ENCODE data around the gene BMS1.
"Not testable (repeated sequence)": the region's sequence is repeated elsewhere in the genome, so short reads cannot be mapped to it uniquely, and the experiment has no call there.

The BMS1 gene

DNA sequence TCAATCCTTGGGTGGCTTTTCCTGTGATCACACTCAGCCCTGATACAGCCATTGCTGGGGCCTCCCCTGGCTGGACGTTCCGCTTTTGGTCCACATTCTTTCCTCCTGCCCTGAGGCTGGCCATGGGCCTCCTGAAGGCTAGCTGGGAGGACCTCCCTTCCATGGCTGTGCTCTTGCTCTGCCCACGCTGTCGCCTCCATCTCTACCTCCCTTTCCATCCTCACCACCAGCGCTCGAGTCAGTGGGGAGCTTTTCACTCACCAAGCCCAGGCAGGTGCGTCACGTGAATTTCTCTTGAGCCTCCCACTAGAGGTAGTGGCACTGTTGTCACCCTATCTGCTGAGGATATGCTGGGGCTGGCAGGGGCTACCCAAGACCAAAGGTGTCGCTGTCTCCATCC is 85.9 kb downstream of the BMS1 start:
- DNase-seq: no peak

DNA sequence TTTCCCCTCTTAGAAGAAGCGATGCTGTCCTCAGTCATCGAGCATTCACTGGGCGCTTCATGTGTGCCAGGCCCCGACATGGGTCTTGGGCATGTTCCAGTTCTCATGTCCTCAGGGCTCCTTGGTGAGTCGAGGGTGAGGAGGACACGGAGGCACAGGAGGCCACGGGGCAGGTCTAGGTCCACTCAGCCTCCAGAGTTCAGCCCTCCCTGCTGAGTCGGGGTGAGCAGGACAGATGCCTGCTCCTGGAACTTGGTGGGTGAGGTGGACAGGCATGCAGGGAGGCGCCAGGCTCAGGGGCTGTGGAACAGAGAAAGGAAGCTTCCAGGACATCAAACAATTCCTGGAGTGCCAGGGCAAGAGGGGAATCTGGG is 87.4 kb downstream of the BMS1 start:
- no peak for DNase-seq

DNA sequence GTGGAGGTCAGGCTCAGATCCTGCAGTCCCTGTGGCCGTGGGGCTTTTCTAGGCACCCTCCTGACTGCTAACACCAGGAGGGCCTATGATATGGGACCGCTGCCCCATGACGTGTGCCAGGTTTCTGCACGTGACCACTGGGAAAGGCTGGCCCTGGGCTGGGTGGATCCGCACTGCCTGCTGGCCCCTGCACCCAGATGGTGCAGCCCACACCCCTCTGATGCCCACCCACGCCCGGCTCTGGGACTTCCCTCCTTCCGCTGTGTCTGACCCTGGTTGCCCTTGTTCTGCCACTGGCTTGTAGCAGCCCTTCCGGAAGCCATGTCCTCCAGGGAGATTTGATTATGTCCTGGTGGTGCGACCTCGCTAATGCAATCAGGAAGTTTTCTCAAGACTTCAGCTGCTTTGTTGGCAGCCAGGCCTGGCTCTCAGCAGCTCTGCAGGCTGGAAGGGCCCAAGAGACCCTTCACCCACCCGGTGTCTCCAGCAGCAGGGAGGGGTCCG is 88.6 kb downstream of the BMS1 start:
- not testable (repeated sequence) for DNase-seq

DNA sequence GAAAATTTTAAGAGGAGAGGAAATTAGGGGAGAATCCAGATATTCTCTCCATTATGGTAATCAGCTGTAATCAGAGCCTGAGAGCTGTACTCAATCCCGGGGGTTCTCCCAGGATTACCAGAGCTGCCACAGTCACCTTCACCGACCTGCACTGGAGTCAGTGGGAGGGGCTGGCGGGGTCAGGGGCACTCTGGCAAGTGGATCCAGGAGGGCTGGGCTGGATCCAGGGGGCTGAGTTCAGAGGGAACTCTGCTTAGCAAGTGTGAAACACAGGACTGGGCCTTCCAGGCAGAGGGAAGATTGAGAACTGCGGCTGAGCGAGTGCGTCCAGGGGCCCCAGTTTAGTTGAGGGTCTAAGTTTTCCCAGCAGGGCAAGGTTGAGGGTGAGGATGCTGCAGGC is 89.2 kb downstream of the BMS1 start:
- no peak for DNase-seq

DNA sequence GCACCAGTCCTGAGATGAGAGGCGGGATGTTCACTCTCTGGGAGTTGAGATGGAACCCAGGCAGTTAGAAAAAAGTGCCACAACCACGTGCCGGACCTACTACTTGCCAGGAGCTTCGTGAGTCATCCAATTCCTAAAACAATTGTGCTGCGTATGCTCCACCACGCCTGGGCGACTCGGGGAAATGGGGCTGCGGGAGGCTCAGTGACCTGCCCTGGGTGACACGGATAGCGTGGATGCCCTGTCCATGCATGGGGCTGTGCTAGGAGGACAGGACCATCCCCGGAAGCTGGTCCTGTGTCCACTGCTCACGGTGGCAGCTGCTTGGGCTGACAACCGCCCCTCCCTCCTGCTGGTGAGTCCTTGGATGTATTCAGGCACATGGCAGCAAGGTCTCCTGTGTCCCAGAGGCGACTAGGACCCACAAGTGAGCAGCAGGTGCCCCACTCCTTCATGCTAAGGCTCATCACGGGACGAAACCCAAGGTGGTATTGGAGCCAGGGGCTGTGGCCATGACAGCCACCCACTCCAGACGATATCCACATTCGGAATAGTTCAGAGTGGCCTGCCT is 90.4 kb downstream of the BMS1 start:
- no peak for DNase-seq

DNA sequence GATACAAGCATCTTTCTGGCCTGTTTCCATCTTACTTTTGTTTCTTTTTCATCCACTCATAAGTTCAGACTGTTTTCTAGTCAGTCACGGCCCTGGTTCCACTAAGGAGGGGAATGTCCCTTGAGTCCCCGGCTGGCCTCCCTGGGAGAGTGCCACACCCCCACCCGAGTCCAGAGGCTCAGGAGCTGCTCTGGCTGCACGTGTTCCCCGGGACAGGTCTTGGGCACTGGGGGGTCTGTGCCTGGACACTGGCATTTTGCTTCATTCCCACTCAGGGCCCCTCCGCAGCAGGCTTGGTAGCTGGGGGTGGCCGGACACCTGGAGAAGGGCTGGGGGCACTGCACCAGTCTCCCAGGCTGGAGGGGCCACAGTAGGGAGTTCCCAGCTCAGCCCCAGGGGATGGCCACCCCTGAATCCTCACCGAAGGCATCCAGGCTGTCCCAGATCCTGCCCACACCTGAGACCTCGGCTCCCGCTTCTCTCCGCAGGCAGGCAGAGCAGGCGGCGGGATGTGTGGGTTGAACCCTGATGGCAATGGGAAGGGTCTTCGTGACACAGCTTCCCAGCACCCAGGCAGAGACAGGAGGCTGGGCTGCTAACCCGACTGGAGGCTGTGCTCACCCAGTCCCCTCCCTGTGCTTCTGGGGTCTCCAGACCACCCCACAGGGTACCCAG is 92.3 kb downstream of the BMS1 start:
- DNase-seq: no peak

DNA sequence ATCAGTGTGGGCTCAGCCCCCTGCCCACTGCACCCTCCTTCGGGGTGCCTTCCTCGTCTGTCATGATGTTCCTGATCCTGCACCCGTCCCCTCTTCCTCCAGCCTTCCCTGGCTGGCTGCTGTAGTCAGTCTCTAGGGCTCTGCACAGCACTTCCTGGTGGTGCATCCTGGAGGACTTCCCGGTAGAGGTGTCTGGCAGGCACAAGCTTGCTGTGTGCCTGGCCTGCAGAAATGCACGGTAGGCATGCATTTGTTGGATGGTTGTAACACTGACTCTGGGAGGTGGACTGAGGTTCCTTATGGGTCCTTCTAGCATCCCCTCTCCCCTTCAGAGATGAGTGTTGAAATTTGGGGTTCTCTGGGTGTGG is 92.8 kb downstream of the BMS1 start:
- no peak for DNase-seq

DNA sequence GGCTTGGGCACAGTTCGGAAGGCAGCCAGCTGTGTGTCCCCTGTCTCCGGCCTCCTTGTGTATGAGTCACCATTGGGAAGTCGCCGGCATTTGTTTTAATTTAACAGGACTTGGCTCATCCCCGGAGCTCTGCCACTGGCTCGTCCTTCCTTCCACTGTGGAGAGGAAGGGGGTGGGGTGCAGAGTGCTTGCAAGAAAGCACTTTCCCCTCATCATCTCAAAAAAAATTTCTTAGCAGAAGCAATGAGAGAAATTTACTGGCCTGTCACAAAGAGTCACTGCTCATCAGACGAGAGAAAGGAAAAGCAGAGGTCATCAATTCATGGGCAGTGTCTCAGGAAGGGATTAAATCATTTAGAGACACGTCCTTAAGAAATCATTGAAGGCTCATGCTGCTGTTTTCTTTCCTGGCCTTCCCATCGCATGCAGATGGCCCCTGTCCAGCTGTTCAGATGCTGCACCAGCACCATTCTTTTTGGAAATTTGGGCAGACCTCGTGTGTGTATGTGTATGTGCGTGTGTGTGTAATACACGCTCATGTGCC is 93.3 kb downstream of the BMS1 start:
- peak; percentile 45 for DNase-seq

DNA sequence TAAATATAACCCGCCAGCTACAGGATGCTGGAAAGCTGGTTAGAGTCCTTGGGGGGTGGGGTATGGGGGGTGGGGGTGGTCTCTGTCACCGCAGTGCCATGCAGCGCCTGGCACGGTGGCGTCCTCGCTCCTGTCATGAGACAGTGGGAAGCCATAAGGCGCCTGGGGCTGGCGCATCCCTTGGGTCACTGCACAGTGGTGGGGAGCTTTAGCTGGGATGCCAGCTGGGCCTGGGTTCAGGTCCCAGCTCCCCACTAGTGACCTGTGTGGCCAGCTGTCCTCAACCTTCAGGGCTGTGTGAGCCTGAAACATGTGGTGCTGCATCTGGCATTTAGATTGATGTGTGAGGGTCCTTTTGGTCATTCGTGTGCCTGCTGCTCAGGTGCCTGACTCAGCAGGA is 93.9 kb downstream of the BMS1 start:
- no peak for DNase-seq

DNA sequence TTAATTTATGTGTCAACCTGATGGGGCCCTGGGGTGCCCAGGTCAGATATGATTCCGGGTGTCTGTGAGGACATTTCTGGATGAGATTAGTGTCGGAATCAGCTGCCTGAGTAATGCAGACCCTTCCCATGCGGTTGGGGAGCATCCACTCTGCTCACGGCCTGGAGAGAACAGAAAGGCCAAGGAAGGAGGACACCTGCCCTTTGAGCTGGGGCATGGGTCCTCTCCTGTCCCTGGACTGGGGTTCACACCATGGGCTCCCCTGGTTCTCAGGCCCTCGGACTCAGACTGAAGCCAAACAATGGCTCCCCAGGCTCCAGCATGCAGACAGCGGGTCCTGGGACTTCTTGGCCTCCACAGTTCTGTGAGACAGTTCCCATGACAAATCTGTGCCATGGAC is 94.3 kb downstream of the BMS1 start:
- DNase-seq: no peak

DNA sequence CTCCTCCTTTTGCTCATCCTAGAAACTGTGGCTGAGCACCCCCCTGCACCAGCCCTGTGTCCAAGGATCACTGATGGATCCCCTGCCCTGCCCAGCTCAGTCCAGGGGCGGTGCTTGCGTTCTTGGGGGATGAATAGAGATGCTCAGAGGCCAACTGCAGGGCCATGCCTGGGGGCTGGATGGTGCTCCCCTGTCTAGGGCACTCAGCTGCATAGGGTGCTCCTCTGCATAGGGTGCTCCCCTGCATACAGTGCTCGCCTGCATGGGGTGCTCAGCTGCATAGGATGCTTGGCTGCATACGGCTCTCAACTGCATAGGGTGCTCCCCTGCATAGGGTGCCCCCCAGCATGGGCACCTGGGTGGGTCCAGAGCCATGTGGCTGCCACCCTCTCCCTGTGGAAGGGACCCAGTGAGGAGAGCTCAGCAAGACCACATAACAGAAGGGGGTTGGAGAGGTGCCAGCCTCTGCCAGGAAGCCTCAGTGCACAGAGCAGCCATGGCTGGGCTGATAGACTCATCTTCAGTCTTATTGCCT is 95.0 kb downstream of the BMS1 start:
- DNase-seq: no peak

DNA sequence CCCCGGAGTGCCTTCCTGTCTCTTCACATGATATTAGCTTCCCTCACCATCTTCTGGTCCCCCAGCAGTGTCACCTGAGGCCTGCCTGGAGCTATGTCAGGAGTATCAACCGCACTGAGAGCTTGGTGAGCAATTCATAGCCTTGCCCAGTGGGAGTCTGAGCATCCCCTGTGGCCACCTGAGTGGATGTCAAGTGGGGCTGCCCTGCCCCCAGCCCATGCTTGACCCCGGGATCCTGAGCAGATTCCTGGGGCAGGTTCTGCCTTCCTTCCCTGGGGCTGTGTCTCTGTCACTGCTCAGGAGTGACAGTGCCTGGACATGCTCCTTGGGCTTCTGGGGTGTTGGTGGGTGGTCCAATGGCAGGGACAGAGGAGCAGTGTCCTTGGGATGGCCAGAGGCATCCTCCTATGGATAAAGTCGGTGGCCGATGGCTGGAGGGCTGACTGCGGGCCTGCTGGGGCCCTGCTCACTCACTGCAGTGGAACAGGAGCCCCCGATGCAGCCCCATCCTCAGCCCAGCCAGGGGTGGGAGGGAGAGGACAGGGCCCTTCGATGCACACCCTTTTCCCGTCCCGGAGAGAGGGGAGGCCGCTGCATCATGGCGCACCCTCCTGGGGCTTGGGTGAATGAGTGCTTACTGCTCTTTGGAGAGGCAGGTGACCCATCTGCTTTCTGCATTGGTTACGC is 95.7 kb downstream of the BMS1 start:
- no peak for DNase-seq

DNA sequence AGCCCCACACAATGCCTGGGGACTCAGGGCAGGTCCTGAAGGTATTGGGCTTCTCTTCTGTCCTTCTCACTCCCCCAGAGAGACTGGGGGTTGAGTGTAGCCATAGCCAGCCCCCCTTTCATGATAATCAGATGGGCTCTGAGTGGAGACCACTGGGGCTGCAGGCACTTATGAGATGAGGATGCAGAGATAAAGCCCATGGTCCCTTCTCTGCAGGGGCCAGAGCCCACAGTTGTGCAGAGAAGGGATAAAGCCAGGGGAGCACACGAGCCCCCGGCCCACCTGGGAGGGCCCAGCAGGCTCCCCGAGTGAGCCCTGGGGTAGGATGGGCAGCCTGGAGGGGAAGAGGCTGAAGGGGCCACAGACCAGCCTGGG is 96.2 kb downstream of the BMS1 start:
- no peak for DNase-seq

DNA sequence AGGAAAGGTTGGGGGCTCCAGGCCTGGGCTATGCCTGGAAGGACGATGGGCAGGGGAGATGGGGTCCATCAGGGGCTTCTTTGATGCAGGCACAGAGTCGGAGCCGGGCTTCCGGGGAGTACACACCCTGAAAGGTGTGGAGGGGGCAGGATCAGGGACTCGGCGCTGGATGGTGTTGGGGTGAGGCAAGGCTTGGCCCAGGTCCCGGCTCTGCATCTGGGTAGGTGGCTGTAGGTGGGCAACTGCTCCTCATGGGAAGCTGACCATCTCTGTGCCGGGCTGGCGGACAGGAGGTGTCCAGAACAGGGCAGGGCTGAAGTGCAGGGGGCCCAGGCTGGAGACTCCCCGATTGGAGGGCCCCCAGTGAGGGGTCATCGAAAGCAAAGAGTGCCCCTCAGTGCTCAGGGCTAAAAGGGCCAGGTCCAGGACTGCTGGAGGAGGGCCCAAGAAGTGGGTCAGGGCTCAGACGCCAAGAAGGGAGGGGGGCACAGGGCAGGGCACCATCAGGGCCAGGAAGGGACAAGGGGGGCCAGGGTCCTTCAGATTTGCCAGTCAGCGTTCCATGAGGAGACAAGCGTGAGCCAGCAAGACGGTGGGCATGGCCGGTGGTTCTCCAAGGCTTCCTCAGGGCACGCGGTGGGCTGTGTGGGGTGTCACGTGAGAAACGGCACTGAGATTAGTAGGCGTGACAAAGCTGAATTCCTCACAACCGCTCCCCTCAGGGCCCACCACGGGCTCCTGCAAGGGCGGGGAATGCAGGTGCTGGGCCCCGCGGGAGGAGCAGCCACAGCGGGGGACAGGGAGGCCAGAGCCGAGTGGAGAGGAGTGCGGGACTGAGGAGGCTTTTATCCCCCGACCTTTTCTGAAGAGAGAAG is 97.0 kb downstream of the BMS1 start:
- DNase-seq: no peak

DNA sequence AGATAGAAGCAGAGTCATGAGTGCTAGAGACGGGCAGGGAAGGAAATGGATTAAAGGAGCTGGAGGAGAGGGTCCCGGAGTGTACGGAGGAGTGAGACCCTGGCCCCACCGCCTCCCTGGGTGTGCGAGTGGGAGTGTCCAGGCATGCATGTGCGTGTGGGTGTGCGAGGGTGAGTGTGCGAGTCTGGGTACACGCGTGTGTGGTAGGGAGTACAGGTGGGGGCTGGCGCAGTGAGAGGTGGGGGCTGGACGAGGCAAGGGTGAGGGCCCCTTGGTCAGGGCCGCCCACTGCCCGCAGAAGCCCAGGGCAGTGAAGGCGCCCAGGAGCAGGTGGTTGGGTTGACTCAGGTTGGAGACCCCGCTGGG is 97.6 kb downstream of the BMS1 start:
- no peak for DNase-seq

DNA sequence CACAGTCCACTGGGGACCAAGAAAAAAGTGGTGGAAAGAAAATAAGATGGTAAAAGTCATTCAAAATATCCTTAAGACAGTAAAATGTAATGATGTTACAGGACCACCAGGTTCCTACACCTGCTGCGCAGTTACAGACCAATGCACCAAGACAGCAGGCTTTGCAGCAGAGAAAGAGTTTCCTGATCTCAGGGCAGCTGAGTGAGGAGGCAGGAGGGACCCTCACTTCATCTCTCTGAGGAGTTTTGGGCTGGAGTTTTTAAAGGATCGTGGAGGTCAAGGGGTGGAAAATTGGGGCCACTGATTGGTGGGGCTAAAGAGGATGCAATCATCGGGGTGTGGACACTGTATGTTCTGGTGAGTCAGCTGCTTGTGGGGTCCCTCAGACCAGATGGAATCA is 100.0 kb downstream of the BMS1 start:
- no peak for DNase-seq

Data from femur (tissue), 1 donor.